Thoracic aorta (tissue), 2 donors: ENCODE measurements around the gene UNC80. TPM values are rescaled to one million over a fixed set of nuclear protein-coding genes. Genes with fewer than 3 reads are reported as not detected.

ENCODE experiments used
- ATAC-seq: fragments of 150-250 bp; one replicate; pipeline ENCODE4 v1.8.0; 2017; ENCODE audit warnings: low read depth; ENCODE audit not compliant: insufficient number of reproducible peaks, low FRiP score
- DNase-seq: peaks from one replicate; pipeline ENCODE4 v3.0.0-alpha.2; 2020; ENCODE audit warnings: low spot score
- H3K27ac ChIP-seq, 2 donors: fragments of 200-600 bp; sonication (generic); 1 replicate in 1 of 2; 2 replicates in 1 of 2; pipeline ENCODE4 v1.5.1; 2016; ENCODE audit warnings: mild to moderate bottlenecking in 2 of 2, moderate library complexity in 2 of 2
- H3K27me3 ChIP-seq: fragments of 200-600 bp; sonication (generic); replicated peaks from 2 replicates; pipeline ENCODE4 v1.6.0; 2016; ENCODE audit warnings: mild to moderate bottlenecking; ENCODE audit not compliant: insufficient read depth
- H3K36me3 ChIP-seq: fragments of 200-600 bp; sonication (generic); one replicate; pipeline ENCODE4 v1.5.1; 2016
- H3K4me1 ChIP-seq, 2 donors: fragments of 200-600 bp; sonication (generic); 1 replicate in 1 of 2; 2 replicates in 1 of 2; pipeline versions ENCODE4 v1.5.1 to v1.6.0; 2016; ENCODE audit warnings: low read depth in 2 of 2, mild to moderate bottlenecking in 1 of 2; ENCODE audit not compliant: control insufficient read depth in 1 of 2
- H3K4me3 ChIP-seq: fragments of 200-600 bp; sonication (generic); 2 replicates; pipeline ENCODE4 v1.5.1; 2016; ENCODE audit warnings: mild to moderate bottlenecking
- H3K9me3 ChIP-seq: fragments of 200-600 bp; sonication (generic); 2 replicates; pipeline ENCODE4 v1.5.1; 2016
- total RNA-seq, 2 donors: library from RNA; depleted of rRNA; stranded (reverse); fragments of >200 nt; gene quantifications; one replicate each; pipeline versions ENCODE4 v1.1.0 to v1.2.3, GENCODE V29; 2016
- TF ChIP-seq, protein P1 (sequence below): fragments of 200-600 bp; sonication (generic); IDR thresholded peaks from one replicate; pipeline ENCODE4 v1.5.1; 2019; ENCODE audit warnings: antibody characterized with exemption

The UNC80 gene
- total RNA-seq, 2 donors from 2014 or later, result not detected

DNA sequence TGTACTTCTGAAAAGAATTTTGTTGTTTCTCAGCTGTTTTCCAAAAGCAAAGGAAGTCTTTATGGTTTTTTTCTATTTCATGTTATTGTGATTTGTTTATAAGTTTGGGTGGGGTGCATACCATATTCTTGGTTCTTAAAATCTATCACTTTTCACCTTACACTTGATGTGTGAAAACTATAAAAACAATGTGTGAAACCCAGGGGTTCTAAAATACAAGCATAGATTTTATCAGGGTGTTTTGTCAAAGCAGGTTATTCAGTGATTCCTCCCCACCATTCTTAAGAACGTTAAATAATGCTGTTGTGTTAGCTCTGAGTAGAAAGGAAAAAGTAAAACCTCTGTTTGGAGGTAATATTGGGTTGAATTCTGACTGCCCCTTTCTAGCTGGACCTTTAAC lies 248.5 kb downstream of the UNC80 start:
- DNase-seq (no peak), ATAC-seq (no peak)
- Histone ChIP-seq H3K36me3 (peaks cover 27% of the 10 kb centered on the region), H3K27me3 (no peaks in the 10 kb centered on the region), H3K27ac (no peak overlapping the region), H3K4me3 (no peak overlapping the region), H3K9me3 (no peaks in the 10 kb centered on the region), H3K4me1 (no peaks in the 10 kb centered on the region)
- TF ChIP-seq, protein P1, sequence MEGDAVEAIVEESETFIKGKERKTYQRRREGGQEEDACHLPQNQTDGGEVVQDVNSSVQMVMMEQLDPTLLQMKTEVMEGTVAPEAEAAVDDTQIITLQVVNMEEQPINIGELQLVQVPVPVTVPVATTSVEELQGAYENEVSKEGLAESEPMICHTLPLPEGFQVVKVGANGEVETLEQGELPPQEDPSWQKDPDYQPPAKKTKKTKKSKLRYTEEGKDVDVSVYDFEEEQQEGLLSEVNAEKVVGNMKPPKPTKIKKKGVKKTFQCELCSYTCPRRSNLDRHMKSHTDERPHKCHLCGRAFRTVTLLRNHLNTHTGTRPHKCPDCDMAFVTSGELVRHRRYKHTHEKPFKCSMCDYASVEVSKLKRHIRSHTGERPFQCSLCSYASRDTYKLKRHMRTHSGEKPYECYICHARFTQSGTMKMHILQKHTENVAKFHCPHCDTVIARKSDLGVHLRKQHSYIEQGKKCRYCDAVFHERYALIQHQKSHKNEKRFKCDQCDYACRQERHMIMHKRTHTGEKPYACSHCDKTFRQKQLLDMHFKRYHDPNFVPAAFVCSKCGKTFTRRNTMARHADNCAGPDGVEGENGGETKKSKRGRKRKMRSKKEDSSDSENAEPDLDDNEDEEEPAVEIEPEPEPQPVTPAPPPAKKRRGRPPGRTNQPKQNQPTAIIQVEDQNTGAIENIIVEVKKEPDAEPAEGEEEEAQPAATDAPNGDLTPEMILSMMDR, result no peak

DNA sequence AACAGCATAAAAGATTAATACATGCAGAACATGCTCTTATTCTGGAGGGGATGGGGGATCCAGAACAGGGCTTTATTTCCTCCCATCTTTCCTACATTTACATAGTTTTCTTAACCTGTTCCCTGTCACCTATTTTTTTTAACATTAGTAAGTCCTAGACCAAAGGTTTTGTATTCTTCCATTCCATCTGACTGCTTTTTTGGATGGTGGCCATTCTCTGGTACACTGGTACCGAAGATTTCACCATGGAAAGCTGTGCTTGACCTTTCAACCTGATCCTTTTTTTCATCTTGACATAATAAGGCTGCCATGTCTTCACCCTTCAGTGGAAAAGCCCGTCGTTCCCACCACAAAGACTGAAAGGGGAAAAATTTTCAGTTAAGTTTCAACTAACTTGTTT lies 251.2 kb downstream of the UNC80 start:
- Histone ChIP-seq H3K27me3 (no peaks in the 10 kb centered on the region), H3K4me3 (no peak overlapping the region), H3K4me1 (no peaks in the 10 kb centered on the region), H3K27ac (no peak overlapping the region), H3K9me3 (no peaks in the 10 kb centered on the region), H3K36me3 (peaks cover 13% of the 10 kb centered on the region)
- no peak for DNase-seq
- TF ChIP-seq, protein P1, result no peak
- ATAC-seq, result no peak

DNA sequence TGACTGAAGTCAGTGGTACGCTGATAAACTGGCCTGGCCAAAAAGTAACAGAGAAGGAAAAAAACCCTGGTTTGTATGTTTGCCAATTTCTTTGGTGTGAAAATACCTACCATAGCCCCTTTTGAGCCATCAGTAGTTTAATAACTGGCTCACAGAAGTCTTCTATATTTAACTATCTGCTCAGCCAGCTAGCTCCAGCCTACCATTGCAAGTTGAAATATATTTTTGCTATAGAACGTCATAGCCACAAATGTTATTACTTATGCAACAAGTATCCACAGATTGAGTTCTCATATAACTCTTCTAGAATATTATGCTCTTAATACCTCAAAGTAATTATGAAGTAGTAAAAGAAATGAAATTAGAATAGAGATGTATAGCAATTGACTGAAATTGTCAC lies 256.0 kb downstream of the UNC80 start:
- ATAC-seq, result no peak
- H3K9me3 ChIP-seq, result no peaks in the 10 kb centered on the region
- no peaks in the 10 kb centered on the region for H3K4me1 ChIP-seq
- TF ChIP-seq, protein P1, result no peak
- no peak for DNase-seq
- H3K36me3 ChIP-seq, result peaks cover 7% of the 10 kb centered on the region
- H3K27me3 ChIP-seq, result no peaks in the 10 kb centered on the region
- H3K27ac ChIP-seq, result no peak overlapping the region
- no peak overlapping the region for H3K4me3 ChIP-seq

DNA sequence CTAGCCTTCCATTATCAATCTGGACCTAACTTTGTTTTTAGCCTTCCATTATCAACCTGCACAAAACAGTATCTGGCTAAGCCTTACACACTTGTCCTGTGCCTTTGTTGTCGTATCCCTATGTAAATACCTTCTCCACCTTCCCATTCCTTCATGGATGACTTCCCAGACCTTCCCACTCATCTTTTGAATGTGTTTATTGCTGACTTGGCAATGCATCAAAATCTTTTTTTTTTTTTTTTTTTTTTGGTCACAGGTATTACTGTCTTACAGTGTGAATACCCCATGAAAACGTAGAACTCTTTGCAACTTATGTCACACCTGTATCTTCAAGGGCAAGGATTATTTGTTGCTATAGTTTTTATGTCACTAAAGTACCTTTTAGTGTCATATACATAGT lies 256.5 kb downstream of the UNC80 start:
- Histone ChIP-seq H3K36me3 (peaks cover 4% of the 10 kb centered on the region), H3K27me3 (no peaks in the 10 kb centered on the region), H3K4me1 (no peaks in the 10 kb centered on the region), H3K27ac (no peak overlapping the region), H3K4me3 (no peak overlapping the region), H3K9me3 (no peaks in the 10 kb centered on the region)
- TF ChIP-seq, protein P1, result no peak
- no peak for DNase-seq
- no peak for ATAC-seq

DNA sequence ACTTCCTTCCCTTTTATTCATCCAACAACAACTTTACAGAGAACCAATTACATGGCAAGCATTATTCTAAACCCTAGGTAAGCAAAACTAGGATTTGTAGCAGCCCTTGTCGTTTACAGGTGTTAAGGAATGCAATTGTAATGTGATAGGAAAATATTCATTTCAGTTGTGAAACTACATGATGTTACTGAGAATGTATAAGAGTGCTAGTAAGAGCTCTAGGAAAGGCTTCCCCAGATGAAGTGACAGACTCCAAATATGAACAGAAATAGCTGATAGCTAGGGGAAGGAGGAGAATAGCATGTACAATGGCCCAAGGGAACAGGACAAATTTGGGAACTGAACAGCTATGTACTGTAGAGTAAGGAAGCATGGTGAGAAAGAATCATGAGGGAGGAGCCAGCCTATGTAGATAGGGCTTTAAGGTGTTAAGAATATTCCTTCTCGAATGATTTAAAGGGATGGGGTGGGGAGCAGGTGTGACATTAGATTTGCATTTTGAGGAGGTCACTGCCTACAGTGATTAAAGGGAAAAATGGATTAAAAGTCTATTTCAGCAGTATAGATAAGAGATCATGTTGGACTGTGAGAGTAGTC lies 262.6 kb downstream of the UNC80 start:
- no peak for ATAC-seq
- Histone ChIP-seq H3K27ac (no peak overlapping the region), H3K9me3 (no peaks in the 10 kb centered on the region), H3K36me3 (no peaks in the 10 kb centered on the region), H3K4me3 (no peak overlapping the region), H3K4me1 (no peaks in the 10 kb centered on the region), H3K27me3 (no peaks in the 10 kb centered on the region)
- TF ChIP-seq, protein P1, result no peak
- no peak for DNase-seq
